ENCODE measurements around the gene PVRIG.
"Not testable (repeated sequence)": the region's sequence is repeated elsewhere in the genome, so short reads cannot be mapped to it uniquely, and the experiment has no call there.

Gene PVRIG

DNA sequence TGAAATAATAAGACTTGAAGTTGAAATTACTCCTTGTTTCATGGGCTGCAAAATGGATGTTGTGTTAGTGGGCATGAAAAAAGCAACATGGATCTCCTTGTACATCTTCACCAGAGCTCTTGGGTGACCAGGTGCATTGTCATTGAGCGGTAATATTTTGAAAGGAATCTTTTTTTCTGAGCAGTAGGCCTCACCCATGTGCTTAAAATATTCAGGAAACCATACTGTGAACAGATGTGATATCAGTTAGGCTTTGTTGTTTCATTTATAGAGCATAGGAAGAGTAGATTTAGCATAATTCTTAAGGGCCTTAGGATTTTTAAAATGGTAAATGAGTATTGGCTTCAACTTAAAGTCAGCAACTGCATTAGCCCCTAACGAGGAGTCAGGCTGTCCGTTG lies 26.8 kb upstream of the PVRIG start:
- Histone ChIP-seq H3K9me3 (ENCODE audit: insufficient read depth, low read depth, low read length) (no peaks in the 10 kb centered on the region), H4K20me1 (ENCODE audit: insufficient read depth, low read length, poor library complexity, severe bottlenecking) (no peaks in the 10 kb centered on the region), H3K79me2 (ENCODE audit: insufficient read depth, low read length) (no peaks in the 10 kb centered on the region), H3K9me2 (replicated peaks; ENCODE audit: low read depth, low read length) (no peaks in the 10 kb centered on the region), H3K4me1 (ENCODE audit: insufficient read depth, low read length, poor library complexity, severe bottlenecking) (peaks cover 36% of the 10 kb centered on the region), H3K36me3 (ENCODE audit: insufficient read depth, low read length) (no peaks in the 10 kb centered on the region), H2AFZ (ENCODE audit: low read length) (peak overlapping the region; percentile 3; the same call in 1 of the 2 replicates), H3F3A (ENCODE audit: low read depth) (no peaks in the 10 kb centered on the region), H3K9ac (ENCODE audit: low read depth, low read length, poor library complexity, severe bottlenecking) (peak overlapping the region; percentile 29), H3K27me3 (ENCODE audit: insufficient read depth, low read length, poor library complexity, severe bottlenecking) (no peaks in the 10 kb centered on the region), H3K4me3 (ENCODE audit: low read length, poor library complexity, severe bottlenecking) (no peak overlapping the region), H3K4me2 (ENCODE audit: low read depth, low read length, poor library complexity, severe bottlenecking) (peak overlapping the region; percentile 24)
- TF ChIP-seq, protein P1, sequence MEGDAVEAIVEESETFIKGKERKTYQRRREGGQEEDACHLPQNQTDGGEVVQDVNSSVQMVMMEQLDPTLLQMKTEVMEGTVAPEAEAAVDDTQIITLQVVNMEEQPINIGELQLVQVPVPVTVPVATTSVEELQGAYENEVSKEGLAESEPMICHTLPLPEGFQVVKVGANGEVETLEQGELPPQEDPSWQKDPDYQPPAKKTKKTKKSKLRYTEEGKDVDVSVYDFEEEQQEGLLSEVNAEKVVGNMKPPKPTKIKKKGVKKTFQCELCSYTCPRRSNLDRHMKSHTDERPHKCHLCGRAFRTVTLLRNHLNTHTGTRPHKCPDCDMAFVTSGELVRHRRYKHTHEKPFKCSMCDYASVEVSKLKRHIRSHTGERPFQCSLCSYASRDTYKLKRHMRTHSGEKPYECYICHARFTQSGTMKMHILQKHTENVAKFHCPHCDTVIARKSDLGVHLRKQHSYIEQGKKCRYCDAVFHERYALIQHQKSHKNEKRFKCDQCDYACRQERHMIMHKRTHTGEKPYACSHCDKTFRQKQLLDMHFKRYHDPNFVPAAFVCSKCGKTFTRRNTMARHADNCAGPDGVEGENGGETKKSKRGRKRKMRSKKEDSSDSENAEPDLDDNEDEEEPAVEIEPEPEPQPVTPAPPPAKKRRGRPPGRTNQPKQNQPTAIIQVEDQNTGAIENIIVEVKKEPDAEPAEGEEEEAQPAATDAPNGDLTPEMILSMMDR (conservative IDR thresholded peaks at IDR 0.05; ENCODE audit: low read length), result no peak
- TF ChIP-seq EZH2phosphoT487 (IDR thresholded peaks at IDR 0.05; ENCODE audit: borderline replicate concordance), result no peak

DNA sequence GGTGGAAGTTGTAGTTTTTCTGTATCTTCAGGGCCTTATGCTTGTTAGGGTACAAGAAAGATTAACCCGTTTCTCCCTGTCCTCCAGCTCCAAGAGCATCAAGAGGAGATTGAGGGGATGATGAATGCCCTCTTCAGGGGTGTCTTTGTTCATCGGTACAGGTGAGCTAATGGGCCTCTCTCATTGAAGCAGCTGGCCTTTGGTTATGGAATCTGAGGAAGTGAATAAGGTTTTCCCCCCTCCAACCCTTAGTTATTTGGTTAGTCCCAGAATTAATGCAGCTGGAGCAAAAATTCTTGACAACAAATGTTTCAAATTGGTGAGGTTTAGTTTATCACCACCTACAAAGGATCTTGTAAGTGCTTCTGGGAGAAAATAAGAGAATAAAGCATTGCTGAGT lies 24.5 kb upstream of the PVRIG start:
- H3K4me2 ChIP-seq (ENCODE audit: low read depth, low read length, poor library complexity, severe bottlenecking), result no peak overlapping the region
- no peak overlapping the region for H2AFZ ChIP-seq (ENCODE audit: low read length)

DNA sequence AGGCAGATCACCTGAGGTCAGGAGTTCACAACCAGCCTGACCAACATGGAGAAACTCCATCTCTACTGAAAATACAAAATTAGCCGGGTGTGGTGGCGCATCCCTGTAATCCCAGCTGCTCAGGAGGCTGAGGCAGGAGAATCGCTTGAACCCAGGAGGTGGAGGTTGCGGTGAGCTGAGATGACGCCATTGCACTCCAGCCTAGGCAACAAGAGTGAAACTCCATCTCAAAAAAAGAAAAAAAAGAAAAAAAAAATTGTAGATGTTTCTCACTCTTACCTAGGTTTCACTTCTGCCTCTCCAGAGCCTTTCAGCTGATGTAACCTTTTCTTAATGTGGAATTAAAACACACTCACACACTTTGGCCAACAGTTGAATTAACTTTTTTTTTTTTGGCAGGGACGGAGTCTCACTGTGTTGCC lies 23.8 kb upstream of the PVRIG start:
- not testable (repeated sequence) for H3K27me3 ChIP-seq (ENCODE audit: insufficient read depth, low read length, poor library complexity, severe bottlenecking); H3K4me2 ChIP-seq (ENCODE audit: low read depth, low read length, poor library complexity, severe bottlenecking)
- H3K4me1 ChIP-seq (ENCODE audit: insufficient read depth, low read length, poor library complexity, severe bottlenecking), result peaks cover 28% of the 10 kb centered on the region

More for the DNA sequence above, 24.5 kb upstream of the PVRIG start:
- H3K79me2 ChIP-seq (ENCODE audit: insufficient read depth, low read length), result no peaks in the 10 kb centered on the region
- peaks cover 35% of the 10 kb centered on the region for H3K4me1 ChIP-seq (ENCODE audit: insufficient read depth, low read length, poor library complexity, severe bottlenecking)
- no peak overlapping the region for H3K4me3 ChIP-seq (ENCODE audit: low read length, poor library complexity, severe bottlenecking)
- no peak for TF ChIP-seq EZH2phosphoT487 (IDR thresholded peaks at IDR 0.05; ENCODE audit: borderline replicate concordance)
- TF ChIP-seq, protein P1 (conservative IDR thresholded peaks at IDR 0.05; ENCODE audit: low read length), result no peak
- no peaks in the 10 kb centered on the region for H3K9me3 ChIP-seq (ENCODE audit: insufficient read depth, low read depth, low read length)
- no peaks in the 10 kb centered on the region for H3K27me3 ChIP-seq (ENCODE audit: insufficient read depth, low read length, poor library complexity, severe bottlenecking)
- no peaks in the 10 kb centered on the region for H3F3A ChIP-seq (ENCODE audit: low read depth)
- H4K20me1 ChIP-seq (ENCODE audit: insufficient read depth, low read length, poor library complexity, severe bottlenecking), result no peaks in the 10 kb centered on the region
- no peaks in the 10 kb centered on the region for H3K36me3 ChIP-seq (ENCODE audit: insufficient read depth, low read length)
- H3K9me2 ChIP-seq (replicated peaks; ENCODE audit: low read depth, low read length), result no peaks in the 10 kb centered on the region
- H3K9ac ChIP-seq (ENCODE audit: low read depth, low read length, poor library complexity, severe bottlenecking), result no peak overlapping the region

DNA sequence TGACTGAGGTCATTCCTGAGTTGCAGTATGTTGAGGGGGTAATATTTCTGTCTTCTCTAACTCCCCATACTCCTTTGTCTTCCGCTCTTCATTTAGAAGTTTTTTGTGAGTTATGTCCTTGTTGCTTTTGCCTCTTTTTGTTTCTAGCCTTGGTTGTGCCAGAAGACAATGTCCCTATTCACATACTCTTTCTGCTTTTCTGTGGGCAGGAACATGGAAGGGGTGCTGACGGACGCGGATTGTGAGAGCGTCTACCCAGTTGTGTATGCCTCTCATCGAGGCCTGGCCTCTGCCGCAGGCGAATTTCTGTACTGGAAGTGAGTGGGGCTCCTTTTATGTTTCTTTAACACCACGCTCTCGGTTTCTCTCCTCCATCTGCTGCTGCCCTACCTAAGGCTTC lies 21.5 kb upstream of the PVRIG start:
- no peaks in the 10 kb centered on the region for H3F3A ChIP-seq (ENCODE audit: low read depth)
- H3K4me3 ChIP-seq (ENCODE audit: low read length, poor library complexity, severe bottlenecking), result no peak overlapping the region
- H2AFZ ChIP-seq (ENCODE audit: low read length), result no peak overlapping the region
- peaks cover 6% of the 10 kb centered on the region for H3K4me1 ChIP-seq (ENCODE audit: insufficient read depth, low read length, poor library complexity, severe bottlenecking)
- no peaks in the 10 kb centered on the region for H3K9me2 ChIP-seq (replicated peaks; ENCODE audit: low read depth, low read length)
- H3K4me2 ChIP-seq (ENCODE audit: low read depth, low read length, poor library complexity, severe bottlenecking), result no peak overlapping the region
- H3K36me3 ChIP-seq (ENCODE audit: insufficient read depth, low read length), result no peaks in the 10 kb centered on the region
- no peak overlapping the region for H3K9ac ChIP-seq (ENCODE audit: low read depth, low read length, poor library complexity, severe bottlenecking)
- no peak for TF ChIP-seq EZH2phosphoT487 (IDR thresholded peaks at IDR 0.05; ENCODE audit: borderline replicate concordance)
- TF ChIP-seq, protein P1 (conservative IDR thresholded peaks at IDR 0.05; ENCODE audit: low read length), result no peak
- H3K9me3 ChIP-seq (ENCODE audit: insufficient read depth, low read depth, low read length), result no peaks in the 10 kb centered on the region
- no peaks in the 10 kb centered on the region for H3K79me2 ChIP-seq (ENCODE audit: insufficient read depth, low read length)
- H3K27me3 ChIP-seq (ENCODE audit: insufficient read depth, low read length, poor library complexity, severe bottlenecking), result no peaks in the 10 kb centered on the region
- no peaks in the 10 kb centered on the region for H4K20me1 ChIP-seq (ENCODE audit: insufficient read depth, low read length, poor library complexity, severe bottlenecking)

More for the DNA sequence above, 23.8 kb upstream of the PVRIG start:
- not testable (repeated sequence) for H3F3A ChIP-seq (ENCODE audit: low read depth); H3K9me3 ChIP-seq (ENCODE audit: insufficient read depth, low read depth, low read length); H3K9ac ChIP-seq (ENCODE audit: low read depth, low read length, poor library complexity, severe bottlenecking); H4K20me1 ChIP-seq (ENCODE audit: insufficient read depth, low read length, poor library complexity, severe bottlenecking); H3K79me2 ChIP-seq (ENCODE audit: insufficient read depth, low read length); H3K36me3 ChIP-seq (ENCODE audit: insufficient read depth, low read length); H3K4me3 ChIP-seq (ENCODE audit: low read length, poor library complexity, severe bottlenecking); H2AFZ ChIP-seq (ENCODE audit: low read length); H3K9me2 ChIP-seq (replicated peaks; ENCODE audit: low read depth, low read length)

All from Loucy (cell line).